Brain microvascular endothelial cell (primary cell): Measurements from ENCODE around the gene RNF113B.

Experiments
- DNase-seq: peaks from one replicate; pipeline ENCODE4 v3.0.0-alpha.2; 2020
- H3K27ac ChIP-seq: fragments of 250-450 bp; sonication (Bioruptor Pico); 2 replicates; pipeline ENCODE4 v1.5.1; 2020; ENCODE audit warnings: mild to moderate bottlenecking, moderate library complexity
- H3K27me3 ChIP-seq: fragments of 250-450 bp; sonication (Bioruptor Pico); replicated peaks from 2 replicates; pipeline ENCODE4 v1.5.1; 2020; ENCODE audit warnings: mild to moderate bottlenecking
- H3K36me3 ChIP-seq: fragments of 250-450 bp; sonication (Bioruptor Pico); replicated peaks from 2 replicates; pipeline ENCODE4 v1.5.1; 2020; ENCODE audit warnings: mild to moderate bottlenecking
- H3K4me3 ChIP-seq: 2 replicates; pipeline ENCODE4 v1.5.1; 2011; ENCODE audit warnings: low read depth, mild to moderate bottlenecking, control low read depth, low read length, moderate library complexity
- CTCF ChIP-seq: IDR thresholded peaks from 2 replicates; pipeline ENCODE4 v1.5.1; 2011; ENCODE audit warnings: low read depth, mild to moderate bottlenecking, moderate library complexity, low read length, control low read depth, inconsistent platforms; ENCODE audit errors: missing control alignments
- in situ Hi-C: cut with HindIII; loops from 2 replicates; pipeline ENCODE4 v1.10.0; 2017; ENCODE audit warnings: low sequenced_read_pairs, low pct_ligation_motif_present

The RNF113B gene

GRCh38 chr13:98182153-98182552, 5.1 kb upstream of the RNF113B start:
- Histone ChIP-seq H3K27me3 (no peaks in the 10 kb centered on the region), H3K4me3 (no peak overlapping the region), H3K27ac (no peak overlapping the region), H3K36me3 (no peaks in the 10 kb centered on the region)
- no peak for DNase-seq
- in situ Hi-C loops: no loop called here
- TF ChIP-seq CTCF: no peak

- DNase-seq: peak; percentile 44
- no peaks in the 10 kb centered on the region for H3K36me3 ChIP-seq
- no peak for TF ChIP-seq CTCF
- H3K4me3 ChIP-seq: no peak overlapping the region
- H3K27ac ChIP-seq: no peak overlapping the region
- in situ Hi-C loops: no loop called here
- no peaks in the 10 kb centered on the region for H3K27me3 ChIP-seq
These were observed 4.2 kb upstream of the RNF113B start for GRCh38 chr13:98181111-98181815.

GRCh38 chr13:98180092-98180491, 3.0 kb upstream of the RNF113B start:
- no peaks in the 10 kb centered on the region for H3K27me3 ChIP-seq
- H3K36me3 ChIP-seq: no peaks in the 10 kb centered on the region
- in situ Hi-C loops: no loop called here
- no peak overlapping the region for H3K4me3 ChIP-seq
- TF ChIP-seq CTCF: no peak
- H3K27ac ChIP-seq: no peak overlapping the region
- DNase-seq: no peak

GRCh38 chr13:98175823-98176222, 1.2 kb downstream of the RNF113B start:
- no peak for DNase-seq
- no peaks in the 10 kb centered on the region for H3K36me3 ChIP-seq
- no peak for TF ChIP-seq CTCF
- no peak overlapping the region for H3K4me3 ChIP-seq
- H3K27me3 ChIP-seq: no peaks in the 10 kb centered on the region
- in situ Hi-C loops: no loop called here
- no peak overlapping the region for H3K27ac ChIP-seq

GRCh38 chr13:98175043-98175442, 2.0 kb downstream of the RNF113B start:
- in situ Hi-C loops: no loop called here
- DNase-seq: no peak
- no peaks in the 10 kb centered on the region for H3K27me3 ChIP-seq
- H3K27ac ChIP-seq: peak overlapping the region; percentile 91
- H3K36me3 ChIP-seq: no peaks in the 10 kb centered on the region
- no peak overlapping the region for H3K4me3 ChIP-seq
- TF ChIP-seq CTCF: no peak

GRCh38 chr13:98174307-98174706, 2.8 kb downstream of the RNF113B start:
- no peak for TF ChIP-seq CTCF
- no peak for DNase-seq
- H3K36me3 ChIP-seq: no peaks in the 10 kb centered on the region
- H3K4me3 ChIP-seq: no peak overlapping the region
- no peaks in the 10 kb centered on the region for H3K27me3 ChIP-seq
- in situ Hi-C loops: no loop called here
- H3K27ac ChIP-seq: peak overlapping the region; percentile 91
